H1 (cell line): ENCODE measurements around the gene SH2D4B.

ENCODE experiments used
- EGR1 ChIP-seq: IDR thresholded peaks from 2 replicates; pipeline ENCODE4 v1.6.1; 2011; ENCODE audit warnings: low read depth, low read length, borderline replicate concordance
- KDM5A ChIP-seq: fragments of 200-600 bp; IDR thresholded peaks from 2 replicates; pipeline ENCODE4 v1.7.1; 2012; ENCODE audit warnings: mild to moderate bottlenecking, low read length, inconsistent platforms, mixed read lengths
- POLR2A ChIP-seq, 2 experiments: IDR thresholded peaks; 1 replicate in 1 of 2; 2 replicates in 1 of 2; pipeline ENCODE4 v1.6.1; 2011; ENCODE audit warnings: low read depth in 2 of 2, low read length in 2 of 2, mild to moderate bottlenecking in 2 of 2; ENCODE audit errors: control extremely low read depth in 1 of 2
- RNF2 ChIP-seq: fragments of 200-900, 300-1000 bp; sonication (generic); IDR thresholded peaks from 2 replicates; pipeline ENCODE4 v1.7.1; 2016; ENCODE audit warnings: borderline replicate concordance, low read depth, mild to moderate bottlenecking, antibody characterized with exemption, low read length; ENCODE audit not compliant: poor library complexity, severe bottlenecking; ENCODE audit errors: missing control alignments
- ZNF274 ChIP-seq: IDR thresholded peaks from 2 replicates; pipeline ENCODE4 v1.7.0; 2012; ENCODE audit warnings: low read length, borderline replicate concordance; ENCODE audit errors: extremely low read depth
- TF ChIP-seq, protein P1 (sequence below), 3 experiments: IDR thresholded peaks; 1 replicate in 2 of 3; 2 replicates in 1 of 3; pipeline versions ENCODE4 v1.5.1 to v1.6.1; 2011; ENCODE audit warnings: low read length in 3 of 3, mild to moderate bottlenecking in 3 of 3, inconsistent platforms in 2 of 3, low read depth in 1 of 3, moderate library complexity in 1 of 3; ENCODE audit not compliant: insufficient read depth in 1 of 3; ENCODE audit errors: control extremely low read depth in 1 of 3
- TF ChIP-seq, protein P2 (sequence below): IDR thresholded peaks from 2 replicates; pipeline ENCODE4 v1.6.1; 2012; ENCODE audit warnings: inconsistent platforms

DNA sequence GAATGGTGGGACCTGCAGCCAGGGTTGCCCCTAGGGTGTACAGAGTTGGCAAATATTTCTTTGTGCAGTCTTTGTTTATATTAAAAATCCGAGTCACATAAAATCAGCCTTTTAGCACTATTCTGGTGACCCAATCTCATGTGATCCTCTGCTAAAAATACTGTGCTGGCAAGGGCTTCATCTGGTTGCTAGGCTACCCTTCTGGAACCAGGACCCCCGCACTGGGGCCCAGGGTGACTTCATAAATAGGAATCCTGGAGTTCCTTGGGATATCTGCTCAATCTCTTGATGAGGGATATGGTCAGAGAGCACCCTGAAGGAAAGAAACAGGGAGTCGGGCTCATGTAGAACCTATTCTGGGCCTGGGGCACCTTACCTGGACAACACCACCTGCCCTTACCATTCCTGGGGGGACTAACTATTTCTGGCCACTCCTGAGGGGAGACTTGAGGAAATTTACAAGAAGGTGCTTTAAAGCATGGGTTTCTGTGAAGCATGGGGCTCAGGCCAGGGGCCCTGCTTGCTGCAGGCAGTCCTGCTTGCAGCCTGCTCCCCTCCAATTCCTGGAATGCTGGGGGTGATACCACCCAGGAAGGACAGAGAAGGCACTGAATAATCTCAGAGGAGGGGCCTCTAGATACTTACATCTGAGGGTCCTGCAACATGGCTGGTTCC lies 44.7 kb downstream of the SH2D4B start:
- no peak for TF ChIP-seq ZNF274
- no peak for TF ChIP-seq KDM5A
- TF ChIP-seq POLR2A (IDR thresholded peaks at IDR 0.05; ENCODE audit: control extremely low read depth in 1 of 2, low read depth in 2 of 2, low read length in 2 of 2): no peak
- no peak for TF ChIP-seq EGR1
- TF ChIP-seq, protein P1, sequence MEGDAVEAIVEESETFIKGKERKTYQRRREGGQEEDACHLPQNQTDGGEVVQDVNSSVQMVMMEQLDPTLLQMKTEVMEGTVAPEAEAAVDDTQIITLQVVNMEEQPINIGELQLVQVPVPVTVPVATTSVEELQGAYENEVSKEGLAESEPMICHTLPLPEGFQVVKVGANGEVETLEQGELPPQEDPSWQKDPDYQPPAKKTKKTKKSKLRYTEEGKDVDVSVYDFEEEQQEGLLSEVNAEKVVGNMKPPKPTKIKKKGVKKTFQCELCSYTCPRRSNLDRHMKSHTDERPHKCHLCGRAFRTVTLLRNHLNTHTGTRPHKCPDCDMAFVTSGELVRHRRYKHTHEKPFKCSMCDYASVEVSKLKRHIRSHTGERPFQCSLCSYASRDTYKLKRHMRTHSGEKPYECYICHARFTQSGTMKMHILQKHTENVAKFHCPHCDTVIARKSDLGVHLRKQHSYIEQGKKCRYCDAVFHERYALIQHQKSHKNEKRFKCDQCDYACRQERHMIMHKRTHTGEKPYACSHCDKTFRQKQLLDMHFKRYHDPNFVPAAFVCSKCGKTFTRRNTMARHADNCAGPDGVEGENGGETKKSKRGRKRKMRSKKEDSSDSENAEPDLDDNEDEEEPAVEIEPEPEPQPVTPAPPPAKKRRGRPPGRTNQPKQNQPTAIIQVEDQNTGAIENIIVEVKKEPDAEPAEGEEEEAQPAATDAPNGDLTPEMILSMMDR (IDR thresholded peaks at IDR 0.05; ENCODE audit: control extremely low read depth in 1 of 3, insufficient read depth in 1 of 3, low read depth in 1 of 3, low read length in 3 of 3): no peak
- TF ChIP-seq, protein P2, sequence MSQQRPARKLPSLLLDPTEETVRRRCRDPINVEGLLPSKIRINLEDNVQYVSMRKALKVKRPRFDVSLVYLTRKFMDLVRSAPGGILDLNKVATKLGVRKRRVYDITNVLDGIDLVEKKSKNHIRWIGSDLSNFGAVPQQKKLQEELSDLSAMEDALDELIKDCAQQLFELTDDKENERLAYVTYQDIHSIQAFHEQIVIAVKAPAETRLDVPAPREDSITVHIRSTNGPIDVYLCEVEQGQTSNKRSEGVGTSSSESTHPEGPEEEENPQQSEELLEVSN: no peak
- no peak for TF ChIP-seq RNF2
